CD4-positive, alpha-beta memory T cell (primary cell): ENCODE data around the gene CYP26A1. TPM values are rescaled to one million over a fixed set of nuclear protein-coding genes. Genes with fewer than 3 reads are reported as not detected.

Experiments used
- CTCF ChIA-PET: fragments of 350-600 bp; sonication (Branson Sonifier 250); formaldehyde crosslinking; loops from one replicate; lab custom pipeline; 2021; ENCODE audit warnings: inconsistent platforms; ENCODE audit not compliant: partially characterized antibody; lab: Charles Lee
- POLR2A ChIA-PET: fragments of 350-600 bp; sonication (Branson Sonifier 250); formaldehyde crosslinking; loops from one replicate; lab custom pipeline; 2021; ENCODE audit not compliant: partially characterized antibody; lab: Charles Lee
- DNase-seq, 5 donors: peaks; one replicate each; pipeline versions ENCODE4 v3.0.0 to v3.0.0-alpha.2; 2020 to 2022; ENCODE audit warnings: mixed read lengths in 1 of 5
- H3K27ac ChIP-seq: one replicate; pipeline ENCODE4 v1.7.0; 2013; ENCODE audit warnings: low read depth, low read length
- H3K27me3 ChIP-seq: 2 replicates; pipeline ENCODE4 v1.7.0; 2013; ENCODE audit warnings: mild to moderate bottlenecking, low read length, moderate library complexity; ENCODE audit not compliant: insufficient read depth
- H3K36me3 ChIP-seq: 2 replicates; pipeline ENCODE4 v1.7.0; 2013; ENCODE audit warnings: mild to moderate bottlenecking, low read length, moderate library complexity; ENCODE audit not compliant: insufficient read depth
- H3K4me1 ChIP-seq: 2 replicates; pipeline ENCODE4 v1.7.0; 2013; ENCODE audit warnings: mild to moderate bottlenecking, low read length, moderate library complexity; ENCODE audit not compliant: insufficient read depth
- H3K4me3 ChIP-seq, 2 donors: one replicate each; pipeline ENCODE4 v1.7.0; 2013; ENCODE audit warnings: low read length in 2 of 2, mild to moderate bottlenecking in 1 of 2
- H3K9me3 ChIP-seq, 2 donors: one replicate each; pipeline ENCODE4 v1.7.0; 2013; ENCODE audit warnings: low read length in 2 of 2, control low read depth in 1 of 2; ENCODE audit not compliant: control insufficient read depth in 1 of 2
- H3K27ac Mint-ChIP-seq, 7 donors: one replicate each; pipeline ENCODE4 v1.8.0; 2020 to 2021; ENCODE audit warnings: mixed read lengths in 7 of 7, mild to moderate bottlenecking in 6 of 7, inconsistent platforms in 3 of 7, moderate library complexity in 3 of 7
- H3K27me3 Mint-ChIP-seq, 2 donors: one replicate each; pipeline ENCODE4 v1.8.0; 2020 to 2021; ENCODE audit warnings: mixed read lengths in 2 of 2
- H3K36me3 Mint-ChIP-seq, 2 donors: one replicate each; pipeline ENCODE4 v1.8.0; 2020 to 2021; ENCODE audit warnings: mixed read lengths in 2 of 2, inconsistent platforms in 1 of 2, mild to moderate bottlenecking in 1 of 2
- H3K4me1 Mint-ChIP-seq, 4 donors: one replicate each; pipeline ENCODE4 v1.8.0; 2020 to 2021; ENCODE audit warnings: mixed read lengths in 4 of 4, mild to moderate bottlenecking in 1 of 4
- H3K4me3 Mint-ChIP-seq, 8 donors: one replicate each; pipeline ENCODE4 v1.8.0; 2020 to 2021; ENCODE audit warnings: mixed read lengths in 8 of 8, mild to moderate bottlenecking in 7 of 8, moderate library complexity in 6 of 8, inconsistent platforms in 3 of 8
- H3K9me3 Mint-ChIP-seq, 8 donors: one replicate each; pipeline ENCODE4 v1.8.0; 2020 to 2021; ENCODE audit warnings: mixed read lengths in 8 of 8, mild to moderate bottlenecking in 5 of 8, inconsistent platforms in 3 of 8, moderate library complexity in 1 of 8
- intact Hi-C: fragments of 100-400 bp; cut with micrococcal nuclease; formaldehyde crosslinking; loops from one replicate; pipeline ENCODE4 v1.15.1; 2023
- polyA plus RNA-seq, 2 donors: library from polyadenylated mRNA; unstranded; fragments of 300-500 nt; fragmentation: Illumina TruSeq; gene quantifications; one replicate each; pipeline ENCODE4 v1.2.3, GENCODE V29; 2021
- total RNA-seq, 2 experiments: library from RNA; stranded (reverse); gene quantifications; one replicate each; pipeline ENCODE4 v1.2.3, GENCODE V29; 2021

The CYP26A1 gene, protein sequence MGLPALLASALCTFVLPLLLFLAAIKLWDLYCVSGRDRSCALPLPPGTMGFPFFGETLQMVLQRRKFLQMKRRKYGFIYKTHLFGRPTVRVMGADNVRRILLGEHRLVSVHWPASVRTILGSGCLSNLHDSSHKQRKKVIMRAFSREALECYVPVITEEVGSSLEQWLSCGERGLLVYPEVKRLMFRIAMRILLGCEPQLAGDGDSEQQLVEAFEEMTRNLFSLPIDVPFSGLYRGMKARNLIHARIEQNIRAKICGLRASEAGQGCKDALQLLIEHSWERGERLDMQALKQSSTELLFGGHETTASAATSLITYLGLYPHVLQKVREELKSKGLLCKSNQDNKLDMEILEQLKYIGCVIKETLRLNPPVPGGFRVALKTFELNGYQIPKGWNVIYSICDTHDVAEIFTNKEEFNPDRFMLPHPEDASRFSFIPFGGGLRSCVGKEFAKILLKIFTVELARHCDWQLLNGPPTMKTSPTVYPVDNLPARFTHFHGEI
- total RNA-seq (not detected), polyA plus RNA-seq (not detected)

DNA sequence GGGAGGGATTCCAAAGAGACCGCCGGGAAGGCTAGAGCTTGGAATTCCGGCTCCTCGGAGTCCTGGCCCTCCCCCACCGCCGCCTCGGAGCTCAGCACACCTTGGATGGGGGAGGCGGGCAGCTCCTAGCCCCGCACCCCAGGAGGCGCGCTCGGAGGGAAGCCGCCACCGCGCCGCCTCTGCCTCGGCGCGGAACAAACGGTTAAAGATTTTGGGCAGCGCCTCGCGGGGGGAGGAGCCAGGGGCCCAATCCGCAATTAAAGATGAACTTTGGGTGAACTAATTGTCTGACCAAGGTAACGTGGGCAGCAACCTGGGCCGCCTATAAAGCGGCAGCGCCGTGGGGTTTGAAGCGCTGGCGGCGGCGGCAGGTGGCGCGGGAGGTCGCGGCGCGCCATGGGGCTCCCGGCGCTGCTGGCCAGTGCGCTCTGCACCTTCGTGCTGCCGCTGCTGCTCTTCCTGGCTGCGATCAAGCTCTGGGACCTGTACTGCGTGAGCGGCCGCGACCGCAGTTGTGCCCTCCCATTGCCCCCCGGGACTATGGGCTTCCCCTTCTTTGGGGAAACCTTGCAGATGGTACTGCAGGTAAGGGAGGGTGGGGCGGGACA lies at the start of gene CYP26A1:
Gene CYP26A1, plus strand, starts transcription at position 355 of the 608 bp plus-strand sequence. Its CDS starts 42 bp downstream, at position 397.
- no peak within 1 kb of the TSS for H3K27ac Mint-ChIP-seq

DNA sequence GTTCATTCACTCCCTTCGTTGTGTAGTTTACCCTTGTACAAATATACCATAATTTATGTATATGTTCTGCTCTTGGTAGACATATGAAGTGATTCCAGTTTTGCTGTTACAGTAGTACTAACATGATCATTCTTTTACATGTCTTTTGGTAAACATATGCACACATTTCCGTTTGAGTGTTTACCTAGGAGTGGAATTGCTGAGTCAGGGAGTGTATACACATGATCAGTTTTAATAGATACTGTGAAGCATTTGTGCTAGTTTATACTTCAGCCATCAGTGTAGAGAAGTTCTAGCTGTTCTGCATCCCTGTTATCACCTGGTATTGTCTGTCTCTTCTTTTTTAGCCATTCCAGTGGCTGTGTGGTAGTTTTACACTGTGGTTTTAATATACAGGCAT lies 47.6 kb upstream of the CYP26A1 start:
- no peaks in the 10 kb centered on the region for H3K27me3 Mint-ChIP-seq
- CTCF ChIA-PET: no interaction called here
- POLR2A ChIA-PET: no interaction called here

More for the DNA sequence above, at the start of gene CYP26A1:
- CTCF ChIA-PET: no interaction called here
- Mint-ChIP-seq H3K9me3 (peaks cover 0 to 1% (median 0%) of the 10 kb centered on the region in 8 donors), H3K27me3 (peaks cover 49 to 56% of the 10 kb centered on the region in 2 donors), H3K4me1 (peaks cover 7 to 58% (median 36%) of the 10 kb centered on the region in 4 donors), H3K36me3 (no peaks in the 10 kb centered on the region), H3K4me3 (peak within 1 kb of the TSS; percentile 63 to 90 (median 79))
- Histone ChIP-seq H3K9me3 (no peaks in the 10 kb centered on the region), H3K27me3 (peaks cover 26% of the 10 kb centered on the region), H3K27ac (no peak within 1 kb of the TSS), H3K4me3 (no peak within 1 kb of the TSS), H3K4me1 (peaks cover 45% of the 10 kb centered on the region), H3K36me3 (no peaks in the 10 kb centered on the region)
- POLR2A ChIA-PET: no interaction called here
- DNase-seq: no peak
- intact Hi-C loops: no loop called here

DNA sequence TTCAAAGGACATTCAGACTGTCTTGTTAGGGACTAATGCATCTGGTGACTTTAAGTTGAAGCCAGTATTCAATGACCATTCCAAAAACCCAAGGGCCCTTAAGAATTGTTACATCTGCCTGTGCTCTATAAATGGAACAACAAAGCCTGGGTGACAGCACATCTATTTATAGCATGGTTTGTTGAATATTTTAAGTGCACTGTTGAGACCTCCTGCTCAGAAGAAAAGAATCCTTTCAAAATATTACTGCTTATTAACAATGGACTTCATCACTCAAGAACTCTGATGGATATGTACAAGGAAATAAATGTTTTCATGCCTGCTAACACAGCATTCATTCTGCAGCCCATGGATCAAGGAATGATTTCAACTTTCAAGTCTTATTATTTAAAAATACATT lies 46.2 kb upstream of the CYP26A1 start:
- H3K4me1 Mint-ChIP-seq: peaks cover 0 to 1% (median 0%) of the 10 kb centered on the region in 4 donors
- no peaks in the 10 kb centered on the region for H3K27me3 Mint-ChIP-seq
- CTCF ChIA-PET: no interaction called here
- no peak overlapping the region for H3K4me3 Mint-ChIP-seq
- no peak for DNase-seq
- POLR2A ChIA-PET: no interaction called here
- no peak overlapping the region for H3K27ac ChIP-seq
- peaks cover 16 to 37% of the 10 kb centered on the region in 2 donors for H3K36me3 Mint-ChIP-seq
- no peaks in the 10 kb centered on the region for H3K27me3 ChIP-seq
- no peaks in the 10 kb centered on the region for H3K4me1 ChIP-seq
- H3K4me3 ChIP-seq: no peak overlapping the region
- no peaks in the 10 kb centered on the region for H3K9me3 Mint-ChIP-seq
- intact Hi-C loops: no loop called here
- H3K36me3 ChIP-seq: no peaks in the 10 kb centered on the region
- no peak overlapping the region for H3K27ac Mint-ChIP-seq
- no peaks in the 10 kb centered on the region for H3K9me3 ChIP-seq

More for the DNA sequence above, 47.6 kb upstream of the CYP26A1 start:
- Histone ChIP-seq H3K4me1 (no peaks in the 10 kb centered on the region), H3K27ac (no peak overlapping the region), H3K4me3 (no peak overlapping the region), H3K36me3 (no peaks in the 10 kb centered on the region), H3K9me3 (no peaks in the 10 kb centered on the region), H3K27me3 (no peaks in the 10 kb centered on the region)
- Mint-ChIP-seq H3K4me3 (no peak overlapping the region), H3K36me3 (peaks cover 19 to 37% of the 10 kb centered on the region in 2 donors), H3K9me3 (no peaks in the 10 kb centered on the region), H3K4me1 (peaks cover 0 to 1% (median 0%) of the 10 kb centered on the region in 4 donors), H3K27ac (no peak overlapping the region)
- no peak for DNase-seq
- intact Hi-C loops: no loop called here

- H3K4me1 Mint-ChIP-seq: peaks cover 0 to 1% (median 0%) of the 10 kb centered on the region in 4 donors
- no peak for DNase-seq
- Histone ChIP-seq H3K27ac (no peak overlapping the region), H3K36me3 (no peaks in the 10 kb centered on the region), H3K4me1 (no peaks in the 10 kb centered on the region), H3K27me3 (no peaks in the 10 kb centered on the region), H3K9me3 (no peaks in the 10 kb centered on the region), H3K4me3 (no peak overlapping the region)
- H3K36me3 Mint-ChIP-seq: peaks cover 16 to 35% of the 10 kb centered on the region in 2 donors
- ChIA-PET CTCF (no interaction called here), POLR2A (no interaction called here)
- H3K9me3 Mint-ChIP-seq: no peaks in the 10 kb centered on the region
- intact Hi-C loops: no loop called here
- no peak overlapping the region for H3K4me3 Mint-ChIP-seq
- no peaks in the 10 kb centered on the region for H3K27me3 Mint-ChIP-seq
- no peak overlapping the region for H3K27ac Mint-ChIP-seq
Measured at GRCh38 chr10:93028883-93029282, 44.8 kb upstream of the CYP26A1 start.

GRCh38 chr10:93030409-93030808 lies 43.3 kb upstream of the CYP26A1 start:
- no peak overlapping the region for H3K27ac Mint-ChIP-seq
- no peaks in the 10 kb centered on the region for H3K9me3 ChIP-seq
- H3K27me3 ChIP-seq: no peaks in the 10 kb centered on the region
- H3K9me3 Mint-ChIP-seq: no peaks in the 10 kb centered on the region
- no peak overlapping the region for H3K27ac ChIP-seq
- H3K36me3 Mint-ChIP-seq: peaks cover 14 to 37% of the 10 kb centered on the region in 2 donors
- H3K4me3 Mint-ChIP-seq: no peak overlapping the region
- H3K4me1 ChIP-seq: no peaks in the 10 kb centered on the region
- ChIA-PET POLR2A (no interaction called here), CTCF (no interaction called here)
- H3K27me3 Mint-ChIP-seq: no peaks in the 10 kb centered on the region
- no peaks in the 10 kb centered on the region for H3K4me1 Mint-ChIP-seq
- H3K36me3 ChIP-seq: no peaks in the 10 kb centered on the region
- intact Hi-C loops: no loop called here
- no peak overlapping the region for H3K4me3 ChIP-seq
- DNase-seq: no peak

DNA sequence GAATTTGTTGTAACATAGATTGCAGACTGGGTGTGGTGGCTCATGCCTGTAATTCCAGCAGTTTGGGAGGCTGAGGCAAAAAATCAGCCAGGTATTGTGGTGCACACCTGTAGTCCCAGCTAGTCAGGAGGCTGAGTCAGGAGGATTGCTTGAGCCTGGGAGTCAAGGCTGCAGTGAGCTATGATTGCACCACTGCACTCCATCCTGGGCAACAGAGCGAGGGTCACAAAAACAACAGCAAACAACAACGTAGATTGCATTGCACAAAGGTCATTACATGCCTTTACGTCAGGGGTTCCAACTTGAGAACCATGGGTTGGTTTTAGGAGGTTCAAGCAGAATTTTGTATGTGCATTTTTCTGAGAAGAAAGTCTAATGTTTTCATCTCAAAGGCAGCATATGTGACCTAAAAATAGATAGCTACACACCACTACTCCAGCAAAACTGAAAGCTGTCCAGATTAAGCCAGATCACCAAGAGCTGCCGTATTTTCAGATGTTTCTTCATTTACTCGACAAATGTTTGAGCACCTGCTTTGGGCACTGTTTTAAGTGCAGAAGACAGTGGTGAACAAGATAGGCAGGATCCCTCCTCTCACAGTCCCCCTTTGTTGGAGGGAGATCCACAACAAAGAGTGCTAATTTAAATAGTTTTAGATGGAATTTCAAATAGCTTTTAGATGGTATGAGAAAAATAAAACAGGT lies 41.4 kb upstream of the CYP26A1 start:
- Histone ChIP-seq H3K27ac (no peak overlapping the region), H3K4me1 (no peaks in the 10 kb centered on the region), H3K4me3 (no peak overlapping the region), H3K27me3 (no peaks in the 10 kb centered on the region), H3K9me3 (no peaks in the 10 kb centered on the region), H3K36me3 (no peaks in the 10 kb centered on the region)
- no peaks in the 10 kb centered on the region for H3K9me3 Mint-ChIP-seq
- ChIA-PET CTCF (interaction anchor here (0.7 kb wide), 1 partner anchor 1152 kb away, joined by 3 read pairs; no protein-coding TSS in a partner anchor), POLR2A (no interaction called here)
- intact Hi-C loops: no loop called here
- H3K27ac Mint-ChIP-seq: peak overlapping the region in 1 of 7 donors; percentile 69
- H3K36me3 Mint-ChIP-seq: peaks cover 2 to 28% of the 10 kb centered on the region in 2 donors
- no peaks in the 10 kb centered on the region for H3K4me1 Mint-ChIP-seq
- H3K4me3 Mint-ChIP-seq: no peak overlapping the region
- H3K27me3 Mint-ChIP-seq: no peaks in the 10 kb centered on the region
- DNase-seq: no peak

DNA sequence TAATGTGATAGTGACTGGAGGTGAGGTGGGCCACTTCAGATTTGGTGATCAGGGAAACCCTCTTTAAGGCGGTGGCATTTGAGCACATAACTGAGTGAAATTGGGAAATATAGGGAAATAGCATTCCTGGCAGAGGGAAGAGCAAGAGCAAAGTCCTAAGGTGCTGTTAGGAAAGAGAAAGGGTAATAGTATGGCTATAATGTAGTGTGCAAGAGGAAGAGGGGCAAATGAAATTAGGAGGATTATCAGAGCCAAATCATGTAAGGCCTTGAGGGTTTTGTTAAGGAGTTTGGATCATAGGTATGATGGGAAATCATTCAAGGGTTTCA lies 40.9 kb upstream of the CYP26A1 start:
- H3K4me3 Mint-ChIP-seq: no peak overlapping the region
- intact Hi-C loops: no loop called here
- no peaks in the 10 kb centered on the region for H3K9me3 ChIP-seq
- H3K4me1 ChIP-seq: no peaks in the 10 kb centered on the region
- peak overlapping the region in 2 of 7 donors; percentile 0 to 37 for H3K27ac Mint-ChIP-seq
- no peaks in the 10 kb centered on the region for H3K36me3 ChIP-seq
- H3K27ac ChIP-seq: no peak overlapping the region
- no peaks in the 10 kb centered on the region for H3K9me3 Mint-ChIP-seq
- ChIA-PET POLR2A (no interaction called here), CTCF (no interaction called here)
- no peak for DNase-seq
- no peaks in the 10 kb centered on the region for H3K27me3 Mint-ChIP-seq
- H3K27me3 ChIP-seq: no peaks in the 10 kb centered on the region
- H3K4me3 ChIP-seq: no peak overlapping the region
- peaks cover 2 to 23% of the 10 kb centered on the region in 2 donors for H3K36me3 Mint-ChIP-seq
- no peaks in the 10 kb centered on the region for H3K4me1 Mint-ChIP-seq
